Stomach (tissue), 9 donors: ENCODE measurements around the gene GLRA3. TPM values are rescaled to one million over a fixed set of nuclear protein-coding genes. Genes with fewer than 3 reads are reported as not detected.

Source experiments
- DNase-seq, 2 donors: peaks; one replicate each; pipeline versions ENCODE4 v3.0.0 to v3.0.0-alpha.2; 2013 to 2019
- H3K27ac ChIP-seq, 5 donors: fragments of 200-600 bp in 4 of 5; sonication (generic) in 4 of 5; one replicate each; pipeline ENCODE4 v1.5.1; 2013 to 2019; ENCODE audit warnings: mild to moderate bottlenecking in 1 of 5, moderate library complexity in 1 of 5
- H3K27me3 ChIP-seq, 3 donors: fragments of 200-600 bp; sonication (generic); one replicate each; pipeline ENCODE4 v1.5.1; 2017 to 2019; ENCODE audit warnings: mixed run types in 1 of 3
- H3K36me3 ChIP-seq, 4 donors: fragments of 200-600 bp; sonication (generic); 1 replicate in 3 of 4; 2 replicates in 1 of 4; pipeline ENCODE4 v1.5.1; 2016 to 2019
- H3K4me1 ChIP-seq, 4 donors: fragments of 200-600 bp; sonication (generic); one replicate each; pipeline ENCODE4 v1.5.1; 2016 to 2019
- H3K4me3 ChIP-seq, 4 donors: fragments of 200-600 bp; sonication (generic) in 3 of 4; one replicate each; pipeline ENCODE4 v1.5.1; 2016 to 2019; ENCODE audit warnings: mild to moderate bottlenecking in 1 of 4
- H3K9me3 ChIP-seq, 4 donors: fragments of 200-600 bp; sonication (generic); one replicate each; pipeline ENCODE4 v1.5.1; 2016 to 2019
- EP300 ChIP-seq: sonication (generic); formaldehyde crosslinking; IDR thresholded peaks from one replicate; pipeline ENCODE4 v1.6.1; 2017; ENCODE audit warnings: antibody characterized with exemption
- POLR2A ChIP-seq, 4 donors: fragments of 450-650 bp; IDR thresholded peaks; one replicate each; pipeline ENCODE4 v1.6.1; 2016; ENCODE audit warnings: antibody characterized with exemption in 4 of 4, control low read depth in 2 of 4, mild to moderate bottlenecking in 1 of 4, moderate library complexity in 1 of 4
- POLR2AphosphoS5 ChIP-seq, 3 donors: sonication (generic); formaldehyde crosslinking; IDR thresholded peaks; one replicate each; pipeline ENCODE4 v1.6.1; 2016; ENCODE audit warnings: antibody characterized with exemption in 3 of 3
- WGBS, 5 donors: extraction: QIAGEN DNeasy Blood & Tissue Kit in 3 of 5; methylation state at CpG; one replicate each; pipeline versions ENCODE4 v1.1.5 to v1.1.7; 2013 to 2018; 5-methylcytosine and 5-hydroxymethylcytosine counted together
- intact Hi-C: fragments of 100-400 bp; cut with DNase I; formaldehyde crosslinking; loops from one replicate; pipeline ENCODE4 v1.15.1; 2023; ENCODE audit warnings: low total_unique reads
- polyA plus RNA-seq, 3 donors: library from polyadenylated mRNA; stranded (reverse); fragments of 200-250 nt; gene quantifications; one replicate each; pipeline ENCODE4 v1.2.3, GENCODE V29; 2013
- total RNA-seq, 5 donors: library from RNA; depleted of rRNA; stranded (reverse); fragments of >200 nt; gene quantifications; one replicate each; pipeline versions ENCODE4 v1.1.0 to v1.2.3, GENCODE V29; 2014 to 2016
- TF ChIP-seq, protein P1 (sequence below), 7 experiments: fragments of 450-650 bp in 4 of 7; fragments of 200-600 bp in 3 of 7; sonication (generic) in 3 of 7; IDR thresholded peaks; one replicate each; pipeline ENCODE4 v1.5.1; 2016 to 2019; ENCODE audit warnings: antibody characterized with exemption in 7 of 7, control low read depth in 2 of 7, mild to moderate bottlenecking in 1 of 7
- donor health status: healthy with polysubstance abuse.
- donor health status: Bipolar disorder and iron deficiency.
- donor health status: healthy.

Gene GLRA3
- total and polyA plus RNA-seq, 8 donors: 0.06 to 0.18 TPM; not detected in 6

- 47 to 76% (median 49%) methylated on average over 1 of the region's 1 CpG for WGBS, 5 donors
- intact Hi-C loops: no loop called here
- H3K27me3 ChIP-seq: no peaks in the 10 kb centered on the region
These were observed 228.7 kb downstream of the GLRA3 start for GRCh38 chr4:174600391-174600790.

DNA sequence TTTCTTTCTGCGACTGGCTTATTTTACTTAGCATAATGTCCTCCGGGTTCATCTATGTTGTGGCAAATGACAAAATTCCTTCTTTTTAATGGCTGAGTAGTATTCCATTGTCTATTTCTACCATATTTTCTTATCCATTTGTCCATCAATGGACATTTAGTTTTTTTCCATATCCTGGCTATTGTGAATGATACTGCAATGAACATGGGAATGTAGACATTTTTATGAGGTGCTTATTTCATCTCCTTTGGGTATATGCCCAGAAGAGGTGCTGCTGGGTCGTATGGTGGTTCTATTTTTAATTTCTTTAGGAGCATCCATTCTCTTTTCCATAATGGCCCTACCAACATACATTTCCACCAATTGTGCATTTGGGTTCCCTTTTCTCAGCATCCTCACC lies 230.2 kb downstream of the GLRA3 start:
- no peak for DNase-seq

More at GRCh38 chr4:174600391-174600790, 228.7 kb downstream of the GLRA3 start:
- Histone ChIP-seq H3K36me3 (no peaks in the 10 kb centered on the region), H3K9me3 (no peaks in the 10 kb centered on the region), H3K4me3 (no peak overlapping the region), H3K27ac (no peak overlapping the region), H3K4me1 (peaks cover 0 to 15% (median 6%) of the 10 kb centered on the region in 4 donors)
- no peak for DNase-seq
- TF ChIP-seq, protein P1, sequence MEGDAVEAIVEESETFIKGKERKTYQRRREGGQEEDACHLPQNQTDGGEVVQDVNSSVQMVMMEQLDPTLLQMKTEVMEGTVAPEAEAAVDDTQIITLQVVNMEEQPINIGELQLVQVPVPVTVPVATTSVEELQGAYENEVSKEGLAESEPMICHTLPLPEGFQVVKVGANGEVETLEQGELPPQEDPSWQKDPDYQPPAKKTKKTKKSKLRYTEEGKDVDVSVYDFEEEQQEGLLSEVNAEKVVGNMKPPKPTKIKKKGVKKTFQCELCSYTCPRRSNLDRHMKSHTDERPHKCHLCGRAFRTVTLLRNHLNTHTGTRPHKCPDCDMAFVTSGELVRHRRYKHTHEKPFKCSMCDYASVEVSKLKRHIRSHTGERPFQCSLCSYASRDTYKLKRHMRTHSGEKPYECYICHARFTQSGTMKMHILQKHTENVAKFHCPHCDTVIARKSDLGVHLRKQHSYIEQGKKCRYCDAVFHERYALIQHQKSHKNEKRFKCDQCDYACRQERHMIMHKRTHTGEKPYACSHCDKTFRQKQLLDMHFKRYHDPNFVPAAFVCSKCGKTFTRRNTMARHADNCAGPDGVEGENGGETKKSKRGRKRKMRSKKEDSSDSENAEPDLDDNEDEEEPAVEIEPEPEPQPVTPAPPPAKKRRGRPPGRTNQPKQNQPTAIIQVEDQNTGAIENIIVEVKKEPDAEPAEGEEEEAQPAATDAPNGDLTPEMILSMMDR (IDR thresholded peaks at IDR 0.05): no peak
- TF ChIP-seq POLR2AphosphoS5 (IDR thresholded peaks at IDR 0.05): no peak
- TF ChIP-seq EP300: no peak
- no peak for TF ChIP-seq POLR2A (IDR thresholded peaks at IDR 0.05)

DNA sequence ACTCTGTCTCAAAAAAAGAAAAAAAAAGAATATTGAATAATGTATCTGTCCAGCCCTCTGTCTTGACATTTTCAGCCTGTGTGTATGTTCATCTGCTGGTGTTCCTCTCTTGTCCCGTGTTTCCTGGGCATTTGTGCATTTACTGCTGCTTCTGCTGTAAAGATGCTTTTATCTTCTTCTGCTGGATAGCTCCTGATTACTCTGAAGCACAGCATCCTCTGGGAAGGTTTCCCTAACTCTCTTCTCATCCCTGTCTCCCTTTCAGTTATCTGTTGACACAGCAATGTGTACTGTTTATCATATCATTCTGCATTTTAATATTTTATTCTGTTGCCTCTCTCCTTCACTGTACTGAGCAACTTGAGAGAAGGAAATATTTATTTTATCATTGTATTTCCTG lies 232.5 kb downstream of the GLRA3 start:
- no peak for TF ChIP-seq POLR2A (IDR thresholded peaks at IDR 0.05)
- no peak for TF ChIP-seq POLR2AphosphoS5 (IDR thresholded peaks at IDR 0.05)
- TF ChIP-seq EP300: no peak
- TF ChIP-seq, protein P1 (IDR thresholded peaks at IDR 0.05): no peak
- intact Hi-C loops: no loop called here
- Histone ChIP-seq H3K27me3 (no peaks in the 10 kb centered on the region), H3K4me3 (no peak overlapping the region), H3K4me1 (peaks cover 0 to 6% (median 0%) of the 10 kb centered on the region in 4 donors), H3K36me3 (no peaks in the 10 kb centered on the region), H3K27ac (no peak overlapping the region), H3K9me3 (no peaks in the 10 kb centered on the region)
- WGBS, 5 donors: 58 to 72% (median 64%) methylated on average over 1 of the region's 1 CpG
- no peak for DNase-seq

More for the DNA sequence above, 230.2 kb downstream of the GLRA3 start:
- intact Hi-C loops: no loop called here
- H3K36me3 ChIP-seq: no peaks in the 10 kb centered on the region
- TF ChIP-seq, protein P1 (IDR thresholded peaks at IDR 0.05): no peak
- TF ChIP-seq POLR2A (IDR thresholded peaks at IDR 0.05) (no peak), EP300 (no peak), POLR2AphosphoS5 (IDR thresholded peaks at IDR 0.05) (no peak)
- no peaks in the 10 kb centered on the region for H3K27me3 ChIP-seq
- no peak overlapping the region for H3K27ac ChIP-seq
- WGBS, 5 donors: 74 to 93% (median 80%) methylated on average over 3 of the region's 3 CpGs
- peaks cover 0 to 5% (median under 1%) of the 10 kb centered on the region in 4 donors for H3K4me1 ChIP-seq
- H3K4me3 ChIP-seq: no peak overlapping the region
- no peaks in the 10 kb centered on the region for H3K9me3 ChIP-seq

DNA sequence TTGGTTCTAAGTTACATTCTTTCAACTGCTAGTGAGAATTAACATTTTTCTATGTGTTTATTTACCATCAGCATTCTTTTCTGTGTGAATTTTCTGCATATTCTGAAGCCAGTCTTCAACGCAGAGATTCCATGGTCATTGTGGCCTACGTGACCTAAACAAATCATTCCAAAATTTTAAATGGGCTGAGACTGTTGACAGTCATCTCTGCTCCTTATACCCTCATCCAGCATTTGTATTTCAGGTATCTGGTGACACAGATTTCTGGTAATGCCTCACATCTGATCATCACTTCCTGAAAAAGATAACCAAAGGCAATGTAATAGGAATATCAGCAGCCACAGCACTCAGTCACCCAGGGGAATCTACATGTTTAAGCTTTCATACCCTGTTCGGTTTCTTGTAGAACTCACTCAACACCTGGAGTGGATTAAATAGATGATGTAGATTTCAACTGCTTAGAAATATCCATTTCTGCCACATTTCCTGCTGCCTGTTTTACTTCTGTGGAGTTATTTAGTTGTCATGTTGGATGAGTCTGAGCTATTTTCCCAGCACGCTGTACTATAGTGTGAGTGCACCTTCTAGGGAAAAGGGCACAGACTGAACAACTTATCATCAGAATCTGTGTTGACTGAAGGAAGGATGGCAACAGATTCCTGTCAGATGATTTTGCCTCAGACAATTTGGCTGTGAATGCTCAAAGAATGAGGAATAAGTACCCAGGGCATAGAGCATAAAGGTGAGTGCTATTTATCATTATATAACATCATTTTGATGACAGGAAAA lies 233.7 kb downstream of the GLRA3 start:
- TF ChIP-seq POLR2AphosphoS5 (IDR thresholded peaks at IDR 0.05) (no peak), EP300 (no peak), POLR2A (IDR thresholded peaks at IDR 0.05) (no peak)
- TF ChIP-seq, protein P1 (IDR thresholded peaks at IDR 0.05): no peak
- Histone ChIP-seq H3K27me3 (no peaks in the 10 kb centered on the region), H3K4me1 (peaks cover 0 to 14% (median 0%) of the 10 kb centered on the region in 4 donors), H3K27ac (no peak overlapping the region), H3K36me3 (no peaks in the 10 kb centered on the region), H3K9me3 (no peaks in the 10 kb centered on the region), H3K4me3 (no peak overlapping the region)
- intact Hi-C loops: no loop called here
- WGBS, 5 donors: 83 to 89% (median 86%) methylated on average over 4 of the region's 4 CpGs
- no peak for DNase-seq
